Head of caudate nucleus (tissue), 42 donors: ENCODE results near the gene DGKI.
"Not testable (repeated sequence)": the region's sequence is repeated elsewhere in the genome, so short reads cannot be mapped to it uniquely, and the experiment has no call there.

ENCODE experiments used
- DNase-seq, 42 donors: peaks; one replicate each; pipeline versions ENCODE4 v3.0.0 to v3.0.0-alpha.2; 2020 to 2021; ENCODE audit warnings: mixed read lengths in 7 of 42
- intact Hi-C: fragments of 100-400 bp; cut with DNase I; formaldehyde crosslinking; loops from one replicate; pipeline ENCODE4 v1.15.0; 2022

Gene DGKI

DNA sequence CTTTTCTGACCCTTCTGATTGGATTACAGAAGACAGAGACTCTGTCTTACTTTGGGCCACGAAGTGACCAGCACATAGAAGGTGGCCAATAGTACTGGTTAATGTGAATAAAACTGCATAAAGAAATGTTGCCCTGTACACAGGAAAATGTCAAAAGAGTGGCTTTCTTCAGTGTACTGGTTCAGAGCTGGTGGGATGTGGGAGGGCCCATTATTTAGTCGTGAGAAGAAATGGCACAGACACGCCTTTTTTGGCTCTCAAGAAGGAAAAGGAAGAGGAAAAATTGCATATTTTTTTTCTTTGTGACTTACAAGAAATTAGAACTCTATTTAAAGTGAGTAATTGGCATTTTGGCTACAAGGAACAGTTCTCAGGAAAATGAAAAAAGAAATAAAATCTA is 129.7 kb downstream of the DGKI start:
- intact Hi-C loops = no loop called here
- DNase-seq = no peak

DNA sequence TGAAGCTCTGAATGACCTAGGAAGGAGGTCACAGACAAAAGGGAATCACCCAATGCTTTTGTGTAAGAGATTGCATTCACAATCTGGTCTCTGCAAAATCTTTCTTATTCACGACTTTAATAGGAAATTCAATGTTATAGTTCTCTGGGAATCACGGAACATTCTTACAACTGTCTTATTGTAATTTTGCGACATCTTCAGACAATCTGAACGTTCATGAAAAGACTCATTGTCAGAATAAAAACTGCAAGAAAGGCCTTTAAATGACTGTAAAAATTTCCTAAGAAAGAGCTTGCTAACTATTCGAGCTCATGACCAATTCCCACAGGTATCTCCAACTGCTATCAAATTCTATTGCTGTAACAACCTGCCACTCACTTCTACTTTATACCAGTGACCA is 130.7 kb downstream of the DGKI start:
- no peak for DNase-seq
- intact Hi-C loops = no loop called here

- intact Hi-C loops = no loop called here
- no peak for DNase-seq
Measured at GRCh38 chr7:137715533-137715932, 131.2 kb downstream of the DGKI start.

- intact Hi-C loops = no loop called here
- DNase-seq = no peak
Measured at GRCh38 chr7:137715121-137715520, 131.7 kb downstream of the DGKI start.

DNA sequence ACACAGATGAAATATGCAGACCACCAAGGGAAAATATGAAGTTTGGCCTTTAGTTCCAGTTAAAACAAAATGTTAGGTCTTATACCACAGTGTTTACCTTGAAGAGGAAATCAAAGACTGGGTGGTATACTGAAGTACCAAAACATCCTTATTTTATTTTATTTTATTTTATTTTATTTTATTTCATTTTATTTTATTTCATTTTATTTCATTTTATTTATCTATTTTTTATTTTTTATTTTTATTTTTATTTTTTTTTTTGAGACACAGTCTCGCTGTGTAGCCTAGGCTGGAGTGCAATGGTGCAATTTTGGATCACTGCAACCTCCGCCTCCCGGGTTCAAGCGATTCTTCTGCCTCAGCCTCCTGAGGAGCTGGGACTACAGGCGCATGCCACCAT is 140.4 kb downstream of the DGKI start:
- intact Hi-C loops, DNase-seq: not testable (repeated sequence)

- intact Hi-C loops = no loop called here
Measured at GRCh38 chr7:137704723-137705122, 142.1 kb downstream of the DGKI start.

DNA sequence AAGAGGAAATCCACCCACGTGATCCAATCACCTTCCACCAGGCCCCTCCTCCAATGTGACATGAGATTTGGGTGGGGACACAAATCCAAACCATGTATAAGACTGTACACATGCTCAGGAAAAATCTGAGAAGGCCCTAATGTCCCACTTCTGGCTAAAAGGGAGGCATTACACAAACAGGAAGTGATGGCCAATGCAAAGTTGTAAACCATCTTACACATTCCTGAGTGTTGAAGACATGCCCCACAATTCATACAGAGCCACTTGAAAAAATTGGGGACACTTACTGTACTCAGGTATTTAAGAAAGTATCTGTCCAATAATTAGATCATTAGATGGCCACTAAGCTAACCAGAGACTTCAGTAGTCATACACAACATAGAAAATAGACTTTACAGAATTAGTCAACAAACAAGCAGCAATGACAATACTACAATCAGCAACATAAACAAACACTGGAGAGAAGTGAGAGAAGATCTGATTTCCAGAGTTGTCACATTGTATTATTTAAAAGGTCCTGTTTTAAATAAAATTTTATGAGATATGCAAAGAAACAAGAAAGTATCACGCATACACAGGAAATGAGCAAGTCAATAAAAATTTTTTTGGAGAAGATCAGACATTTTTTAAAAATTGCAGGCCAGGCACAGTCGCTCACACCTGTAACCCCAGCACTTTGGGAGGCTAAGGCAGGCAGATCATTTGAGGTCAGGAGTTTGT is 143.3 kb downstream of the DGKI start:
- no peak for DNase-seq
- intact Hi-C loops = no loop called here

More at GRCh38 chr7:137704723-137705122, 142.1 kb downstream of the DGKI start:
- DNase-seq = no peak

- no peak for DNase-seq
- intact Hi-C loops = no loop called here
Measured at GRCh38 chr7:137696988-137697387, 149.8 kb downstream of the DGKI start.

DNA sequence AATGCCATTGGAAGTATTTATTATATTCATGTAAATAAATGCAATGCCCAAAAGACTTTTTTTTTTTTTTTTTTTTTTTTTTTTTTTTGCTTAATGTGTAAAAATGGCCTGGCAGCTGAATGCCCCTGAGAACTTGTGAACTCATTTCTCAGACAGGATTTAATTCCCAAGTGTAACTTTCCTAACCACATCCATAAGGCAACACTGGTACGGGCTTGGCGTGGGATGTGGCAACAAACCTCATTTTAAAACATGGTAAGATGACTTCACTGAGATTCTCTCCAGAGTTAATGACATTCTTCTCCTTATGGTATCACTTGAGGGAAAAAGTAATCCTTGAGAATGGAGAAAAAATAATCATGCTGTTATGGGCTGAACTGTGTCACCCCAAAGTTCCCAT is 150.4 kb downstream of the DGKI start:
- DNase-seq = no peak
- intact Hi-C loops = no loop called here

GRCh38 chr7:137695942-137696341 is 150.8 kb downstream of the DGKI start:
- intact Hi-C loops = no loop called here

GRCh38 chr7:137695494-137695893 is 151.3 kb downstream of the DGKI start:
- no peak for DNase-seq
- intact Hi-C loops = no loop called here

More at GRCh38 chr7:137695942-137696341, 150.8 kb downstream of the DGKI start:
- no peak for DNase-seq

GRCh38 chr7:137694405-137694804 is 152.4 kb downstream of the DGKI start:
- intact Hi-C loops = no loop called here
- peak in 2 of 42 donors; percentile 18 to 33 for DNase-seq

DNA sequence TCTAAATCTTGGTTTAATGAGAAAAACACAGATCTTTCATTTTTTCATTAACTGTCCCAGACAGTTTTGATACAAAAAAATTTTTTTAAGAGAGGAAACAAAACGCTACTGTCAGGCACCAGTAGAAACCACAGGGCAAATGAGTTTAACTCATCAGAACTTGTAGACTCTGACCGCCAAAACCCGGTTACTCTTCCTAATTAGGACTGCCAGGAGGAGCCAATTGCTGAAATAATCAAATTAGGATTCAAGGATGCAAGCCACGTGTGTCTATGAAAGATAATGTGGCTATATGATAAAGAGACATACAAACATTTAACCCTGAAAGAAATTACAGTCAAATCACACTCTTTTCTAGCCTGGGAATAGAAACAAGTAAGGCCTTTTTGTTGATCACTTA is 154.4 kb downstream of the DGKI start:
- intact Hi-C loops = no loop called here
- DNase-seq = no peak

- no peak for DNase-seq
- intact Hi-C loops = no loop called here
Measured at GRCh38 chr7:137691566-137691965, 155.2 kb downstream of the DGKI start.

DNA sequence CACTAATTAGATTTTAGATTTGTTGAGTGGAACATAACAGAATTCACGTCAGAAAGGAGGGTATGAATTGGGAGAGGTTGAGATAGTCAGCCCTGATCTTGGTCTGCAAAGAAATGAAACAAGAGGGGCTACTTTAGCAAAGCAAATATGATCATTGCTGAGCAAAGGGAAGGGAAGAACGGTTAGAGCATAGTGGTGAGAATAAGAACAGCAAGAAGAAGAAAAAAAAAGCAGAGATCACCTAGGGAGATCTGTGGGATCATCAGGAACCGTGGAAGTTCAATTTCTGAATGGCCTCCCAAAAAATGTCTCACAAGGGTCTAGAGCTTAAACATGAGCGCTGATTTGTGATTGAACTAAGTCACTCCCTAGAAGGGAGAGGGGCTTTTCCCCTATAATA is 156.1 kb downstream of the DGKI start:
- intact Hi-C loops = no loop called here
- no peak for DNase-seq

DNA sequence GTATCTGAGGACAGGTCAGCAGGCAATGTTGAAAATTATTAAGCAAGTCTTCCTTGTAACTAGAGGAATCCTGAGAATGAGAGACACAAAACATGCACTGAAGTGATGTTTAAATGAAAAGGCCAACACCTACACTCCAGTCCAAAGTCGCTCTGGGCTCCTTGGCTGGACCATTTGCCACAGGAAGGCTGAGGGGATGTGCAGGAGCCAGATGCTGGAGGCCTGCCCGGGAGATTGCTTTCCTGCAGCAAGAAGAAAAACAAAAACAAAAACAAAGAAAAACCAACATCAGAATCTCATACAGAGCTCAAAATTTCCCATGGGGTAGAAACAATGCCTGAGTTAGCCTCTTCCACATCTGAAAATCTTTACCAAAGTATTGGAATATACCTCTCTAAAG is 157.0 kb downstream of the DGKI start:
- intact Hi-C loops = no loop called here
- no peak for DNase-seq

GRCh38 chr7:137687556-137688265 is 159.1 kb downstream of the DGKI start:
- no peak for DNase-seq

GRCh38 chr7:137685433-137686164 is 161.2 kb downstream of the DGKI start:
- no peak for DNase-seq
- intact Hi-C loops = no loop called here

More at GRCh38 chr7:137687556-137688265, 159.1 kb downstream of the DGKI start:
- intact Hi-C loops = no loop called here

DNA sequence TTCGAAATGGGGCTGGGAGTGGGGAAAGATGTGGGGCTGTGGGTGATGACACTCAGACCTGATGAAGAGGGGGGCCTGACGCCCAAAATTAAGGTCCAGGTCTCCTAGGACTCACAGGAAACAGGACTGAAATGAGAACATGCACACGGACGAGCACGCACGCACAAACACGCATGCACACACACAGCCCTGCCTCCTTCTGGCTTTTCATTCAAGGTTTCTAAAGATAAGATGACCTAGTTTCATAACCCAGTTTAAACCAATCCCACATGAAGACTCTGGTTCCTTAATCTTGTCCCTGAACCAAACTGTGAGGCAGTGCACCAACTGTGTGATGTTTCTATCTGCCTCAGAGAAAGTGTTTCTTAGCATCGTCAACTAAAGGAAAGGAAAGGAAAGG is 162.0 kb downstream of the DGKI start:
- DNase-seq = peak in 5 of 42 donors; percentile 6 to 36 (median 19)
- intact Hi-C loops = no loop called here

- DNase-seq = no peak
- intact Hi-C loops = no loop called here
Measured at GRCh38 chr7:137684316-137684715, 162.5 kb downstream of the DGKI start.
